GM21423 (cell line): ENCODE data around the gene VWA3B.

Source experiments
- ATAC-seq: cut with Tn5 transposase; IDR thresholded peaks from one replicate; pipeline ENCODE4 v1.9.1; 2021; ENCODE audit warnings: mild to moderate bottlenecking, moderate library complexity; ENCODE audit not compliant: unreplicated experiment

The VWA3B gene

DNA sequence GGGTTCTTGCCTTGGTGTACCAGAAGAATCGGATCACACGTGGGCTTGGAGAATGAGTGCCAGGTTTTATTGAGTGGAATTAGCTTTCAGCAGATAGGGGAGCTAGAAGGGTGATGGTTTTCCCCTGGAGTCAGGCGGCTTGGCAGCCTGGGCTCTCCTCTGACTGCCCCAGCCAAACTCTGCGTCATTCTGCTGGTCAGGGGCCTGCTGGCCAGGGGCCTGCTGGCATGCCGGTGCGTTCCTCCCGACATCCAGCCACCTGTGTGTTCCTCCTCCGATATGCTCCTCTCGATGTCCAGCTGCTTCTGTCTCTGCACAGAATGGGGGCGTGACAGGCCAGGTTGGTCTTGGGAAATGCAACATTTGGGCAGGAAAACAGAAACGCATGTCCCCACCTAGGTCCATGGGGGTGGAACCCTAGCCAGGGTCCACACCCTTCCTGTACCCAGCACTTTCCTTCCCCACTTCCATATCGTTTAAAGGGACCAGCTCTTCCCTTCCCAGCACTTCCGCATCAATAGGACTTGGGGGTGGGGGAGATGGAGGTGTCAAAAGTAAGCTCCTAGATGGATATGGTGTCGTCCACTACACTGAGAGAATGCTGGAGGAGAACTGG, 85.3 kb downstream of the VWA3B start:
- ATAC-seq = no peak

DNA sequence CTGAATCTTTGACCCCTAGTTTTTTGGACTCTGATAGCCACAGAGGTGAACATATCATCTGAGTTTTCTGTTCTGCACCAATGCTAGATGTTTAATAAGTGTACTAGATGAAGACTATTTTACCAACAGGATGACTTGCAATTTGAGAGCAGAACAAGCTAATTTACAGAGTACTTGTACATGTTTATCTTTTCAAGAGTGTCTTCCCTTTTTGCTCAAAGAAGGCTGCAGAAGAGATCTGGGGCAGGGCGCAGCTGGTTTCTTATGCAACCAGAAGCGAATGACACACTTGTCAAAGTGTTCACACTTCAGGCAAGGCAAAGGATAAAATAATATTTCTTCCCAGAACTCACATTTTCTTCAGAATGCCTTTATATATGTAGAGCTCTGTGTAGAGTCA, 86.0 kb downstream of the VWA3B start:
- ATAC-seq = no peak

DNA sequence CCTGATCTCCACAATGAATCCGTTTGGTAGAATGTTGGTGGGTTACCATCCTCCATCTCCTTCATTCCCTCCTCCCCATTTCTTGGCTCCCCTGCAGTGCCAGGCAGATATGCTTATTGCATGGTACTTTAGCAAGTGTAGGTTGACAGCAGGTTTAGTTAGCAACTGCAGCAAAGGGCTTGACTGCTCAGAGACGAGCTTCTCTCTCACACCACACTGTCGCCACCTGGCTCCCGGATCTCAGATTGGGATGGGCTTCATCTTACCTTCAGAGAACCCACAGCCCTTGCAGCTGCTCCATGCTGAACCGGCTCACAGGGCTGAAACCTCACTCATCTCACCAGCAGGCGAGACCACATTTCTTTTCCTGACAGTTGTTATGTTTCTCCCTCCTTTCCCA, 88.8 kb downstream of the VWA3B start:
- ATAC-seq = no peak

DNA sequence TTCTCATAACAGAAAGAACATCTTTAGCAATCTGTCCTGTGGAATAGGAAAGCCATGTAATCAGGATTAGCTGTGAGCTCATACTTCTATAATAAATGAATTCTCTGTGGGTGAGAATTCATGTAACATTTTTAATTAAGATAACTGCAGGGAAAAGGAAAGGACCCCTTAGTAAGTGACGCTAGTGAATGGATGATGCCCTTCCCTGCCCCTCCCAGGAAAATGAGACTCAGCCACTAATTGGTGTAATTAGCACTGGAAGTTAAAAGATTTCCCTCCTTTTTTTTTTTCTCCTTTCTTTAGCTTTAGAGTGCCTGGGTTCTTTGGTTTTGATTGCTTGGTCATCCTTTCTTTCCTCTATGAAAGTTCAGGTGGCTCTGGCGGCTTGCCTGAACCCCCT, 90.3 kb downstream of the VWA3B start:
- ATAC-seq = no peak

DNA sequence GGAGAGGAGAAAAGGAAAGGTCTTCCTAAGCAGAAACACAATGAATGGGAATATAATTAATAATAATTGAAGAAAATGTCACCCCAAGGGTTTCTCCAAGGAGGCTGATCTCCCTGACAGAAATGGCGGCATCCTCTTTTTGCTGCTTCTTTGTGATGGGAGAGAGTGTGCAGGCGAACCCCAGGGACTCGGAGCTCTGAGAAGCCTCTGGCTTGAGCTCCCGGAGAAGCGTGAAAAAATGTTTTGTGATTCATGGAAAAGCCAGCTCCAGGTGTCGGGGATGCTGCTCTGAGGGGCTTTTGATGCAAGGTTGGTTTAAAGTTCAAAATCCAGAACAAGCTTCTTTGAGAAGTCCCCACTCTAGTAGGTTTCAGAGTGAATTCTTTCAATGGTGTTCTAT, 91.0 kb downstream of the VWA3B start:
- no peak for ATAC-seq

DNA sequence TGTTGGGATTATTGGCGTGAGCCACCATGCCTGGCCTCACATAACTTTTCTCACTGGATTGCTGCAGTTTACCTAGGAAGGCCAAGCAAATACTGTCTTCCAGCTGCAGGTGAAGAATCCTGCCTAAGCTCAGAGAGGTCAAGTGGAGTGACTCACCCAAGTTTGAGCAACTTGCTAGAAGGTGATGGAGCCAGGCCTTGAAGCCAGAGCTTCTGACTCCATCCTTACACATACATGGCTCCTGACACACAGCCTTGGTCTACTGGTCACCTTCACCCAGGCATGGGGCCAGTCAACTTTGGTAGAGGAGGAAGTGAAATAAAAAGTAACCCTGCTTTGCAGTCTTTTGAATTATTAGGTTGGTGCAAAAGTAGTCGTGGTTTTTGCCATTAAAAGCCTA, 93.5 kb downstream of the VWA3B start:
- ATAC-seq = no peak

DNA sequence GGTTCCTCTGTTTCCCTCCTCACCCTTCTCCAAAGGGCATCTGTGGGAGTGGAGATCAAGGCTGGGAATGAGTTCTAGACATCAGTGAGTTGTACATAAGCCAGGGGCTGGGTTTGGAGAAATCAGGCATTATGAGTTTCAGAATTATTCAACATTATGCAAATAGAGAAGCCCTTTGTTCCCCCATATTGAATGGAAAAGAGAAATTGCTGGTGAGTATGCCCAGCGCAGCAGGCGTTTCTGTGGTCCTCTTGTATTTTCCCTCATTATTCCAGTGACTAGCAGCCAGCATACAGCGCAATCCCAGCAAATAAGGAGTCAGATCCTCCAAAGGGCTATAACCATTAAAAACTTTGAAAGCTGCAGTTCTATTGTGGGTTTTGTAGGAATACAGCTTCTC, 94.4 kb downstream of the VWA3B start:
- ATAC-seq = no peak

DNA sequence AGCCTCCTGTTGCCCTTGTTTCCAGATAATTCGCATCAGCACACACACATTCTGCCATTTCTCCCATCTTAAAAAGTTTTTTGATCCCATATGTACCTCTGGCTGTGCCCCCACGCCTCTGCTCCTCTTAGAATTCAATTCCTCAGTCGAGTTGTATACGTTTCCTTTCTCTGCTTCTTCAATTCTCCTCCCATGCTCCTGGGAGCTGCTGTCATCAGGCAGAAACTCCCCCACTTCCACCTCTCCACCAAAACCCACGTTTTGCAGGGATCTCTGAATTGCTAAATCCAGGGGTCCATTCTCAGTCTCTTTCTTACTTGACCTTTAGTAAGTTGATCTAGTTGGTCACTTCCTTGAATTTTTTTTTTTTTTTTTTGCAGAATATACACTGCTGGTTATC, 98.8 kb downstream of the VWA3B start:
- no peak for ATAC-seq

DNA sequence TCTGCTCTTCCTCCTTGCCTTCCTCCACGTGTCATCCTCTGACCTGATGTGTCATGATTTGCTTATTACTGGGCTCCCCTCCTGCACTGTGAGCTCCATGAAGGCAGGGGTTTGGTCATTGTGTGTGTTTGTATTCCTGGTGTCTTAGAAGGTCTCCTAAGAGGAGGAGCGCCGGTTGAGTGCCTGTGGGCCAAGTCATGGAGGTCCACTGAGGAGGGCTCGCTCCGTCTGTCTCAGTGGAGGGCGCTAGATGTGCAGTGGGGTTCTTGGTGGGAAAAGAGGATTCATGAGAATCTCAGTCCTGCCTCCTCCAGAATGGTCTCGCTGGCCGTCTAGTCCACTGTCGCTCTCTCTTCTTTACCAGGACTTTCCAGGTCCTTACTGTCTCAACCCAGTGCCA, 100.2 kb downstream of the VWA3B start:
- ATAC-seq = no peak

DNA sequence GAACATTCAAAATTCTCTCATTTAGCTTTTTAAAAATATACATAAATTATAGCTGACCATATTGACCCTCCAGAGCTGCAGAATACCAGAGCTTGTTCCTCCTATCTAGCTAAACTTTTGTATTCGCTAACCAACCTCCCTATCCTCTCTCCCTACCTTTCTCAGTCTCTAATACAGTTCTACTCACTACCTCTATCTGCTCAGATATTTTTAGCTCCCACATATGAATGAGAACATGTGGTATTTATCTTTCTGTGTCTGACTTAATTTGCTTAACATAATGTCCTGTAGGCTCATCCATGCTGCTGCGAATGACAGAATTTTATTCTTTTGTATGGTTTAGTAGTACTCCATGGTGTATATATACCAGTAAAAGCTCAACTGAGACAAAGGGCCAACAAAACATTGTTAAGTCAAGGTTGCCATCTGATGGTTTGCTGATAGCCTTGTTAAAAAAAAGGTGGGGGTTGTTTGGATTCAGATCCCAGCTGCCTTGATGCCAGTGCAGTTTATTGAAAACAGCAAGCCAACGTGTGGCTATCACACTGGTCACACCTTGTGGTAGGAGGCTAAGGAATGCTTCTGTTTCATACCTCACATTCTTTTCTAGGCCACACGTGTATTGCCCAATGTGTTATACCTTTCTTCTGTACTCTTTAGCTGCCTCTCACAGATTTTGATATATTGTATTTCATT, 101.5 kb downstream of the VWA3B start:
- no peak for ATAC-seq

DNA sequence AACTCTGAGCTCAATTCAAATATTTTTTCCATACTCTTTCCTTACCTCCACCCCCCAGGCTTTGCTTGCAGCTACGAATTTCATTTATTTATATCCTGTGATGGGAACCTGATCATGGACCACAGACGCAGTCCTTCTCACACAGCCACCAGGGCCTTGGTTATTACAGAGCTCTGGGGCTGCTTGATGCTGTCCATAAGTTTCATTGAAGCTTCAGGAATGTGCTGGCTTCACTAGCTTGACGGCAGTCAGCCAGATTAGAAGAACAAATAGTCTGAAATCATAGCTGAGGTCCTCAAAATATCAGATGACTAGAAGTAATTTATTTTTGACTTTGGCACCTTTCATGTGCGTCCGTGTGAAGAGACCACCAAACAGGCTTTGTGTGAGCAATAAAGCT, 104.9 kb downstream of the VWA3B start:
- ATAC-seq = no peak

DNA sequence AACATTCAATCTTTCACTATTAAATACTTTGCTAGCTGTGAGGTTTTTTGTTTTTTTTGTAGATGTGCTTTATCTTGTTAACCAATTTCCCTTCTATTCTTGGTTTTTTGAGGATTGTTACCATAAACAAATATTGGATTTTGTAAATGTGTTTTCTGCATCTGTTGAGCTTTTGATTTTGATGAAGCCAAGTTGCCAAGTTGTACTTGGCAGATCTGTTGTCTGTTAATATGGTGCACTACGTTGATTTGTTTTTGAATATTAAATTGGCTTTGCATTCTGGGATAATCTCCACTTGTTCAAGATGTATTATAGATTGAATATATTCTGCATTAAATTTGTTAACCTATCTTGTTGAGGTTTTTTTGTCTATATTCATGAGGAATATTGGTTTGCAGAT, 114.6 kb downstream of the VWA3B start:
- no peak for ATAC-seq

DNA sequence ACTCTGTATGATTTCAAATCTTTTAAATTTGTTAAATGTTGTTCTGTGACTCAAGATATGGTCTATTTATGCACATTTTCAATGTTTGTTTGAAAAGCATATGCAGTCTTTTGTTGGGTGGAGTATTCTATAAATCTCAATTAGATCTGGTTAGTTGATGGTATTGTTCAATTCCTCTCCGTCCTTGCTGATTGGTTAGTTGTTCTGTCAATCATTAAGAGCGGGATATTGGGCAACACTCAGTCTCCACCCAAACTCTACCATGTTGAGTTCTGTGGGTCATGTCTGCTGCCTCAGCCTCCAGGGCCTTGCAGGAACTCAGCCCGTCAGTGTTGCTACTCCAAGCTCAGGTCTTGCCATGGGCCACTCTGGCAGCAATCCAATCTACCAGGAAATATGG, 118.9 kb downstream of the VWA3B start:
- no peak for ATAC-seq

DNA sequence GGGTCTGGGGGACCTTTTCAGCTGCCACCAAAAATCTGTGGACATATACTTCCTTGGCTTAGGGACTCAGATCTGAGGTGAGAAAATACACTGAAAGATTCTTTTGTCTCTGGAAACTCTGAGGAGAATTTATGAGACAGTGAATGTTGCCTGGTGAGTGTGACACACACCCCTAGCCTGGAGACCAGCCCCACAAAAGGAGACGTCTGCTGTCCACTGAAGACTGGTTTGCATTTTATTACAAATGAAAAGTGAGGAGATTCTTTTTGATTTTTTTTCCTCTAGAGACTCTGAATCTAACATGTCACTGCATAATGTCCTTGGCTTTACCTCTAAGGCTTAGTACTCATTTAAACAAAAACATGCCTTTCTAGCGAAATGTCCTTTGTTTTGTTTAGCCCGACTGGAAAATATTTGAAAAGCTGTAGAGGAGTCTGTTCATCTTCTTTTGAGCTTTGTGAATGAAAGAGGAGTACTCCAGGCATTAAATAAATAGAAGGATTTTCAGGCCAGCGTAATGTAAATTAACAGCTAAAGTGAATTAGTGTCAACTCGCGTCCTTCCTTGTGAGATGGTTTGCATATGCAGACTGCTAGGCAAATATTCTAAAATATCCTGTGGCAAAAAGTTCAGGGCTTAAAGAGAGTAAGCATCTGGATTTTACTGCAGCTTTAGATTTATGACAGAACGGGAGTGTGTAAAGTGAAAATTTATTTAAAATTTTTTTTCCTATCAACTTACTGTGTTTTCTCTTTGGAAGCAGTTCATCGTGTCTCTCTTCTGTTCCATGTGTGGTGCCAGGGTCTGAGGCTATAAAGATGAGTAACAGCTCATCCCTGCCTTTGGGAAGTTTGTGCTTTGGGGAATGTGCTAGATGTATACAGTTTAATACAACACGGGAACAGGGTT, 125.4 kb downstream of the VWA3B start:
- no peak for ATAC-seq

DNA sequence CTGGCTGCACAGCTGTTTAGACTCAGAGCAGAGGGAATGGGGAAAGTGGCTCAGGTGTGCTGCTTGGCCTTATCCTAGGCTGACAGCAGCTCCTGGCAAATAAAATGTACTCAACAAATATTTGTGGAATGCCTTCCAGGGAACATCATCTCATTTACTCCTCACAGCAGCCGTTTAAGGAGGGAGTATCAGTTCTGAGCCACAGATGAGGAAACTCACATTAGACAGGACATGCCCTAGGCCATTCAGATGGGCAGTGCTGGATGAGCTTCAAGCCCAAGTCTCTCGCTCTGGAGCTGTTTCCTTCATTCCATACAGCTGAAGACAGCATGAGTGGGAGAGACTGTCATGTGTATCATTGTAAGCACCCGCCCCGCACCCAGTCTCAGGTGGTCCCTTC, 129.6 kb downstream of the VWA3B start:
- ATAC-seq = no peak

DNA sequence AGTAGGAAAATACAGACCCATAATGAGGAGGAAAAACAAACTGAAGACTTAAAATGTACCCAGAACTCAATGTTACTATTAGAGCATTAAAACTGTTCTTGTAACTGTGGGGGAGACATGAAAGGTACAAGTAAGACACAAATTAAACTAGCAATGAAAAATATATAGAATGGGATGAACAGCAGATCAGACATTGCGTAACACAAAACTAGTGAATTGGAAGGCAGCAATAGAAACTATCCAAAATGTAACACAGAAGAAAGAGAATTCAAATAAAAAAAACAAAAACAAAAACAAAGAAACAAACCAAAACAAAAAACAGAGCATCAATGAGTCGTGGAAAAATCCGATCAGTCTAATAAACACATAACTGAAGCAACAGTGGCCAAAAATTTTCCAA, 132.2 kb downstream of the VWA3B start:
- no peak for ATAC-seq

DNA sequence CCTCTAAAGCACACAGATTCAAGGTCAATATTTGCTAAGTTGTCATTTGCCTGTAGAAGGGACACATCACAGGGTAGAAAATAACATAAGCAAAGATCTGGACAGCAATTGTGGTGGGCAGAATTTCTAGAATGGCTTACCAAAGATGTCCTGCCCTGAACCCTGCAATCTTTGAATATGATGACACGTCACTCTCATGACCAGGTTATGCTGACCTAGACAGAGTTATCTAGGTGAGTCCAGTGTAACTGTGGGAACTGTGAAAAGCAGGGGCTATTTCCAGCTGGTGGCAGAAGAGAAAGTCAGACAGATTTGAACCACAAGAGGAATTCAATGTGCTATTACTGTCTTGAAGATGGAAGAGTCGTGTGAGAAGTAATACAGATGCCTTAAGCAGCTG, 147.0 kb downstream of the VWA3B start:
- no peak for ATAC-seq

DNA sequence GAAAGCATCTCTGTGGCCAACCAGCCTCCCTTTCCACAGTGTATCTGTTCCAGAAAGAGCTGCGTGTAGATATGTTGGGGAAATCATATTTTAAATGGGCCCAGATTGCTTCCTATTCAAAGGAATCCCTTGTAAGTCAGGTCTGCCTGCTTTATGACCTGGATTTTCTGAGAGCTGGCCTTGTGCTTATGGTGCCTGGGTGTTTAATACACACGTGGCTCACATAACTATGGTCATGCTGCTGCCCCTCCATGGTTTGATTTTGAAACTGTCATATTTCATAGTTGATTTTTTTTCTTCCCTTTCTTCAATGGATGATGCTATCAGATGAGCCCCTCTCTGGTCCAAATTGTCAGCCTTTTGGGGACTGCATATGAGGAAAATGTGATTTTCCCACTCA, 147.8 kb downstream of the VWA3B start:
- no peak for ATAC-seq

DNA sequence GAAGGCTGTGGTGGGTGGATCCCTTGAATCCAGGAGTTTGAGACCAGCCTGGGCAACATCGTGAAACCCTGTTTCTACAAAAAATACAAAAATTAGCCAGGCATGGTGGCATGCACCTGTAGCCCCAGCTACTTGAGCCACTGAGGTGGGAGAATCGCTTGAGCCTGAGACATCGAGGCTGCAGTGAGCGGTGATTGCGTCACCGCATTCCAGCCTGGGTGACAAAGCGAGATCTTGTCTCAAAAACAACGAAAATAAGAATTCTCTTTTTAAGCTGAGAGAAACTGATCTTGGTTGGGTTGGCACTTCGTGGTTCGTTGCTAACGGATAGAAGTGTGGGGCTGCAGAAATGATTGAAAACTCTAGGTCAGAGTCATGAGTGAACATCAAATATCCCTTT, 150.0 kb downstream of the VWA3B start:
- no peak for ATAC-seq

DNA sequence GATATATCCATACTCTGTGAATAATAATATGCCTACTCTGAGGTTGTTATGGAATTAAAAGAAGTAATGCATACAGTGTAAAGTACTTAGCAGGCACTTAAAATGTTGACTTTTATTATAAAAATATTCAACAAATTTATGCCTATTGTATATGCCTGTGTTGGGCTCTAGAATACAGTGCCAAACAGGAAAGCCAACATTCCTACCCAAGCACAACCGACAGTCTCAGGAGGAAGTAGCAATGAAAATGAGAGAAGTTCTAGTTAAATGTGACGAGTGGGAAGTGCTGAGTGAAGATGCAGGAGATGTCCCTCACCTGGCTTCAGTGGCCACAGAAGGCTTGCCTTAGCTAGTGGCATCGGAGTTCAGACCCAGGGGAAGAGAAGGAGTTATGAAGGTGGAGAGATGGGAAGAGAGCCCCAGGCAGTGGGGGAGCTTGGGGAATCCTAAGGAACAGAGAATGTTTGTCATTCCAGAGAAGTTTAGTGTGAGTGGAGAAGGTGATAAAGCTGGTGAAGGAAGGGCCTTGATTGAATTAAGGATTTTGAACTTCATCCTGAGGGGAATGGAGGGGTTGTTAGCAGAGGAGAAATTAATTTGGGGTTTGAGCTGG, 153.9 kb downstream of the VWA3B start:
- no peak for ATAC-seq

DNA sequence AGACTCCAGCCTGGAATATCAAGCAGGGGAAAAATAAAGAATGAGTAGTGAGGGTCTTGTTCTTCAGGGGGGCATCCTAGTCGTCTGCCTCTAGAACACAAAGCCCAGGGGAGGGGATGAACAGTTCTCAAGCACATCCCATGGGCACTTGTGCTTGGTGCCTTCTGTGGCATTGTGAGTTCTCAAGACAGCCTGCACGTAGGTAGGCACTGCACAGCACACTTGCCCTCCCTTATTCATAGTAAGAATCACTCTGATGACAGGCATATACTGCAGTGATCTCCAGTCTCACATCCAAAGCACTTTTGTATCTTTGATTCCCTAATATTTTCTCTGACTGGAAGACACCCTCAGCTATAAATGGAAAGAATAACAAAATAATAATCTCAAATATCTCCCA, 154.6 kb downstream of the VWA3B start:
- no peak for ATAC-seq

DNA sequence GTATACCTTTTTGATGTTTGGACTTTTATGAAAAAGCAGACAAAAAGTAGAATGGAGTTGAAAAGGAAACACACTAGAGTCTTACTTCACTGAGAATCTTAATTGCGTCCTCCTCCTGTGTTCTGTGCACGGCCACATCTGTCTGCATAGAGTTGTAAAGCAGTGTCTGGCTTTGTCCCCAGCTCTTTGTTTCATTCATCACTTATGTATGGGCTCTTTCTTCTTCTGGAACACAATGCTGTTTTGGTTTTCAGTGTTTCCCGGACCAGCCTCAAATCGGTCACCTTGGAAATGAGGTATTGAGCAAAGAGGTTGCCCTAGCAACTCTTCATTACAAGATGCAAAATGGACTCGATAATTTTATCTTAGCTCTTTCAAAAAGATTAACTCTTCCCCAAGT, 155.0 kb downstream of the VWA3B start:
- no peak for ATAC-seq
